ENCODE measurements around the gene RNASE8. TPM values are rescaled to one million over a fixed set of nuclear protein-coding genes. Genes with fewer than 3 reads are reported as not detected.

The RNASE8 gene
- total RNA-seq, 4 donors from 2014 or later = not detected

- no peaks in the 10 kb centered on the region for H3K27me3 ChIP-seq
- in situ Hi-C loops (cut with MboI; ENCODE audit: low sequenced_read_pairs in 4 of 4) (no loop called here), intact Hi-C loops (cut with DNase I; ENCODE audit: low total_unique reads) (no loop called here)
- peaks cover 4 to 13% of the 10 kb centered on the region in 2 donors for H3K4me1 ChIP-seq
- H3K36me3 ChIP-seq = peaks cover 0 to 57% of the 10 kb centered on the region in 2 donors
- TF ChIP-seq CTCF (IDR thresholded peaks at IDR 0.05 in 4 of 5, conservative IDR thresholded peaks at IDR 0.05 in 1 of 5) = no peak
- no peak for TF ChIP-seq POLR2A (IDR thresholded peaks at IDR 0.05)
- no peak overlapping the region for H3K4me3 ChIP-seq
- no peak overlapping the region for H3K27ac ChIP-seq
- ATAC-seq (no peak), DNase-seq (no peak)
- no peaks in the 10 kb centered on the region for H3K9me3 ChIP-seq
Observed at GRCh38 chr14:21075719-21076437, 18.3 kb downstream of the RNASE8 start.

DNA sequence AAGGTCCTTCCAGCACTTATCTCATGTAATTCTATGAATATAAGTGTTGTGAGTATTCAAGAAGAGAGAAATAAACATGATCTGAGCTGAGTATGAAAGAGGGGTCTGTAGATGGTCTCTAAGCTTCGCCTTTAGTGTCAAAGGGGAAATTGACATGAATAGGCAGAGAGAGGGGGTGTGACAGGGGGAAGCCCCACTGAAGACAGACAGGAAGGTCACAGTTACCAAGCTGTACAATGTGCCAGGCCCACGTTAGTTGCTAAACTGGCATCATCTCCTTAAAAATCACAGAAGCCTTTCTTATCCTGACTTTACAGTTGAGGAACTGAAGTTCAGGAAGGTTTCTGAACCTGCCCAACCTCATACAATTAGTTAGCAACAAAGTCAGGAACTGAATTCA is 20.1 kb downstream of the RNASE8 start:
- in situ Hi-C loops (cut with MboI; ENCODE audit: low sequenced_read_pairs in 4 of 4) = no loop called here
- intact Hi-C loops (cut with DNase I; ENCODE audit: low total_unique reads) = no loop called here
- H3K27ac ChIP-seq = no peak overlapping the region
- no peak overlapping the region for H3K4me3 ChIP-seq
- DNase-seq (no peak), ATAC-seq (no peak)
- H3K9me3 ChIP-seq = no peaks in the 10 kb centered on the region
- H3K27me3 ChIP-seq = no peaks in the 10 kb centered on the region
- H3K36me3 ChIP-seq = peaks cover 0 to 75% of the 10 kb centered on the region in 2 donors
- TF ChIP-seq POLR2A (IDR thresholded peaks at IDR 0.05) (no peak), CTCF (IDR thresholded peaks at IDR 0.05 in 4 of 5, conservative IDR thresholded peaks at IDR 0.05 in 1 of 5) (no peak)
- peaks cover 0 to under 1% of the 10 kb centered on the region in 2 donors for H3K4me1 ChIP-seq

- intact Hi-C loops (cut with DNase I; ENCODE audit: low total_unique reads) (no loop called here), in situ Hi-C loops (cut with MboI; ENCODE audit: low sequenced_read_pairs in 4 of 4) (no loop called here)
- Histone ChIP-seq H3K36me3 (peaks cover 0 to 81% of the 10 kb centered on the region in 2 donors), H3K4me3 (no peak overlapping the region), H3K27ac (no peak overlapping the region), H3K4me1 (no peaks in the 10 kb centered on the region), H3K9me3 (no peaks in the 10 kb centered on the region), H3K27me3 (no peaks in the 10 kb centered on the region)
- TF ChIP-seq POLR2A (IDR thresholded peaks at IDR 0.05) = no peak
- TF ChIP-seq CTCF (IDR thresholded peaks at IDR 0.05 in 4 of 5, conservative IDR thresholded peaks at IDR 0.05 in 1 of 5) = no peak
- DNase-seq = no peak
- no peak for ATAC-seq
Observed at GRCh38 chr14:21078287-21078686, 20.7 kb downstream of the RNASE8 start.

DNA sequence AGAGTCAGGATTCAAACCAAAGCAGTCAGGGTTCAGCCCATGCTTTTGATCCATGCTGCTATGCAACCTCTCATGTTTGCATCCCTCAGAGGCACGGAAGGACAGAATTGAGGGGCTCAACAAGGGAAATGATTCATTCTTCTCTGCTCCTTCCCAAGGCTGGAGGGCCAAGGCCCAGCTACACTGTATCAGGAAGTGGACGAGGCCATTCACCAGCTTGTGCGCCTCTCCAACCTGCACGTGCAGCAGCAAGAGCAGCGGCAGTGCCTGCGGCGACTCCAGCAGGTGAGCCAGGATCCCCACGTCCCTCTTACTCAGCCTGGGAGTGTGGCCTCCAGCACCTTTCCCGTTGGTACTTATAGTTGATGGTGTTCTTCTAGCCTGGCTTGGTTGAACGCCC is 21.1 kb downstream of the RNASE8 start:
- in situ Hi-C loops (cut with MboI; ENCODE audit: low sequenced_read_pairs in 4 of 4) = no loop called here
- intact Hi-C loops (cut with DNase I; ENCODE audit: low total_unique reads) = no loop called here
- Histone ChIP-seq H3K4me3 (no peak overlapping the region), H3K27ac (no peak overlapping the region), H3K27me3 (no peaks in the 10 kb centered on the region), H3K9me3 (no peaks in the 10 kb centered on the region), H3K4me1 (no peaks in the 10 kb centered on the region), H3K36me3 (peaks cover 0 to 82% of the 10 kb centered on the region in 2 donors)
- DNase-seq = no peak
- no peak for ATAC-seq
- TF ChIP-seq POLR2A (IDR thresholded peaks at IDR 0.05) = no peak
- no peak for TF ChIP-seq CTCF (IDR thresholded peaks at IDR 0.05 in 4 of 5, conservative IDR thresholded peaks at IDR 0.05 in 1 of 5)
